Neuron (in vitro differentiated cells): ENCODE results near the gene INTS2.
A peak's percentile ranks its signal among the peaks of the same experiment; 100 is the strongest.
"Not testable (repeated sequence)": the region's sequence is repeated elsewhere in the genome, so short reads cannot be mapped to it uniquely, and the experiment has no call there.

Source experiments
- H2AFZ ChIP-seq: one replicate; pipeline ENCODE4 v1.6.1; 2013; ENCODE audit warnings: low read depth, mild to moderate bottlenecking, inconsistent platforms, low read length, moderate library complexity
- H3K27me3 ChIP-seq: one replicate; pipeline ENCODE4 v1.6.1; 2013; ENCODE audit warnings: low read length; ENCODE audit not compliant: insufficient read depth
- H3K36me3 ChIP-seq: one replicate; pipeline ENCODE4 v1.6.1; 2013; ENCODE audit warnings: low read length; ENCODE audit not compliant: insufficient read depth
- H3K4me1 ChIP-seq: one replicate; pipeline ENCODE4 v1.6.1; 2013; ENCODE audit warnings: low read length; ENCODE audit not compliant: insufficient read depth
- H3K4me3 ChIP-seq: 2 replicates; pipeline ENCODE4 v1.5.1; 2013; ENCODE audit warnings: mild to moderate bottlenecking, low read length, moderate library complexity
- H3K9me3 ChIP-seq: one replicate; pipeline ENCODE4 v1.6.1; 2013; ENCODE audit warnings: low read length

The INTS2 gene

DNA sequence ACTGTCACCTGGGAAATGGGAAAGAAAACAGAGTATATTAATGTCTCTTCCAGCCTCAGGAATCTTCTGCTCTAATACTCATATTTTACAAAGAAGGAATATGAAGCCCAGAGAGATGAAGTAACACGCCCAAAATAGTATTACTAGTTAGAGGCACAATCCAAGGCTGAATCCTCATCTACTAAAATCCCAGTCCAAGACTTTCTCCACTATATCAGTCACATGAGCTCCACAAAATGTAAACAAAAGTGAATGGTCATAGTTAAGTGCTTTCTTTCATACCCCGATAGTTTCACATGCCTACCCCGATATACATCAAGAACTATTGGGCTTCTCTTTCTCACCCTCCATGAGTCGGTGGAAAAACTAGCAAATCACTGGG is 965 bp downstream of the INTS2 start:
- Histone ChIP-seq H3K27me3 (no peaks in the 10 kb centered on the region), H2AFZ (peak overlapping the region; percentile 69), H3K4me1 (peaks cover 10% of the 10 kb centered on the region)

DNA sequence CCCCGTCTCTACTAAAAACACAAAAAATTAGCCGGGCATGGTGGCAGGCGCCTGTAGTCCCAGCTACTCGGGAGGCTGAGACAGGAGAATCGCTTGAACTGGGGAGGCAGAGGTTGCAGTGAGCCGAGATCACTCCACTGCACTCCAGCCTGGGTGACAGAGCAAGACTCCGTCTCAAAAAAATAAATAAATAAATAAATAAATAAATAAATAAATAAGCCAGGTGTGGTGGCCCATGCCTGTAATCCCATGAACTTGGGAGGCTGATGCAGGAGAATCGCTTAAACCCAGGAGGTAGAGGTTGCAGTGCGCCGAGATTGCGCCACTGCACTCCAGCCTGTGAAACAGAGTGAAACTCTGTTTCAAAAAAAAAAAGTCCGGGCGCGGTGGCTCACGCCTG is 12.6 kb downstream of the INTS2 start:
- peaks cover 41% of the 10 kb centered on the region for H3K36me3 ChIP-seq
- not testable (repeated sequence) for H3K9me3 ChIP-seq, H3K4me3 ChIP-seq, H3K27me3 ChIP-seq, H2AFZ ChIP-seq, H3K4me1 ChIP-seq

More for the DNA sequence above, 965 bp downstream of the INTS2 start:
- H3K4me3 ChIP-seq = peak overlapping the region; percentile 78
- peaks cover 20% of the 10 kb centered on the region for H3K36me3 ChIP-seq
- no peaks in the 10 kb centered on the region for H3K9me3 ChIP-seq

- Histone ChIP-seq H3K4me1 (no peaks in the 10 kb centered on the region), H3K27me3 (no peaks in the 10 kb centered on the region), H3K4me3 (no peak overlapping the region), H2AFZ (no peak overlapping the region), H3K9me3 (no peaks in the 10 kb centered on the region), H3K36me3 (peaks cover 60% of the 10 kb centered on the region)
Measured at GRCh38 chr17:61908292-61909037, 19.3 kb downstream of the INTS2 start.

DNA sequence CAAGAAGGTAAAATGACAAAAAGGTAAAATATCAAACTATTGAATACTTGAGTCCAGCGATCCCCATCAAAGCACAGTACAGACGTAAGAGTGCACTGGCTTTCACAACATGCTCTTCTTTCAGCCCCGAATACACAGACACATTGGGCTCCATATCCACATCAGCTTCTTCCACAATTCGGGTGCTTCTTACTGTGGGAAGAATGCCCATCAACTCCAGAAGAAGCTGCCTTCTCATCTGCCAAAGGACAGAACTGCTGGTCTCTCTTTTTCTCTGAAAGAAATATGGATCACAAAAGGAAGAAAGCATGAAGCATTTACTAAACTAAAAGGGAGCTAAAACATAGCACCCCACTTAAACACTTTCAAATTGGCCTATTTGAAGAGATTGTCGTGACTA is 20.4 kb downstream of the INTS2 start:
- no peaks in the 10 kb centered on the region for H3K4me1 ChIP-seq
- H3K36me3 ChIP-seq = peaks cover 67% of the 10 kb centered on the region
- no peak overlapping the region for H3K4me3 ChIP-seq
- no peak overlapping the region for H2AFZ ChIP-seq
- no peaks in the 10 kb centered on the region for H3K9me3 ChIP-seq
- H3K27me3 ChIP-seq = no peaks in the 10 kb centered on the region

DNA sequence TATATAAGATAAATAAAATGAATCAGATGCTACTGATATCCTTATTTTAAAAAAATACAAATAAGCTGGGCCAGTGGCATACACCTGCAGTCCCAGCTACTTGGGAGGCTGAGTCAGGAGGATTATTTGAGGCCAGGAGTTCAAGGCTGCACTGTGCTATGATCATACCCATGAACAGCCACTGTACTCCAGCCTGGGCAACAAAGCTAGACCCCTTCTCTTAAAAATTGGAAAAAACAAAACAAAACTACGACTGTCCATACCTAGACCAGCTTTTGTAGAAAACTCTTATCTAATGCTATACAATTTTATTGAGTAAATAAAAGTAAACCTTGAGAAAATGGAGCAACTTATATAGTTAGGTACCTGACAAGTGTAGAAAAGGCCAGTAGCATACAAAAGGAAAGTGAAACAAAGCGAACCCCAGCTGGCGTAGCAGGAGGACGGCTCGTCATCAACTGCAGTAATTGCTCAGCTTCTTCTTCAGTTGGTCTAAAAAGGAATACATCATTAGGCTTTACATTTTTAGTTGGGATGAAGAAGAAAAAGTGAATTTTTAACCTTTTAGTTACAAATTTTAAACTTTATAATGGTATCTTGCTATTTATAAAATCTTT is 23.6 kb downstream of the INTS2 start:
- Histone ChIP-seq H3K36me3 (peaks cover 68% of the 10 kb centered on the region), H3K4me3 (no peak overlapping the region)

DNA sequence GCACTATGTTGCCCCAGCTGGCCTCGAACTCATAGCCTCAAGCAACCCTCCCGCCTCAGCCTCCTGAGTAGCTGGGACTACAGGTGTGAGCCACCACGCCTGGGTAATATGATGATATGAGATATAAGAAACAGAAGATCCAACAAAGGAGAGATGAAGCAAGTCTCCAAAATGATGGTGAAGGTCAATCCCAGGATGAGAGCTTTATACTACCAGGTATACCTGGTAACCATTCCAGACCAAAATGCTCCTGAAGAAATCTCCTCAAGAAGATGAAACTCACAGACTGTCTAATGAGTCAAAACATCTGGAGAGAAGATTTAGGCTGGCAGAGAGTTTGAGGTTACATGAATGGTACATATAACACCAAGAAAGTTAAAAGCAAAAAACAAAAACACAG is 24.5 kb downstream of the INTS2 start:
- Histone ChIP-seq H3K4me3 (no peak overlapping the region), H2AFZ (no peak overlapping the region), H3K9me3 (no peaks in the 10 kb centered on the region), H3K27me3 (no peaks in the 10 kb centered on the region), H3K36me3 (peaks cover 73% of the 10 kb centered on the region), H3K4me1 (no peaks in the 10 kb centered on the region)

More for the DNA sequence above, 23.6 kb downstream of the INTS2 start:
- H3K9me3 ChIP-seq = no peaks in the 10 kb centered on the region
- H3K27me3 ChIP-seq = no peaks in the 10 kb centered on the region
- H3K4me1 ChIP-seq = no peaks in the 10 kb centered on the region
- no peak overlapping the region for H2AFZ ChIP-seq

- no peaks in the 10 kb centered on the region for H3K9me3 ChIP-seq
- no peak overlapping the region for H2AFZ ChIP-seq
- no peaks in the 10 kb centered on the region for H3K4me1 ChIP-seq
- H3K36me3 ChIP-seq = peaks cover 61% of the 10 kb centered on the region
- no peak overlapping the region for H3K4me3 ChIP-seq
- H3K27me3 ChIP-seq = no peaks in the 10 kb centered on the region
Measured at GRCh38 chr17:61897548-61898180, 30.1 kb downstream of the INTS2 start.

DNA sequence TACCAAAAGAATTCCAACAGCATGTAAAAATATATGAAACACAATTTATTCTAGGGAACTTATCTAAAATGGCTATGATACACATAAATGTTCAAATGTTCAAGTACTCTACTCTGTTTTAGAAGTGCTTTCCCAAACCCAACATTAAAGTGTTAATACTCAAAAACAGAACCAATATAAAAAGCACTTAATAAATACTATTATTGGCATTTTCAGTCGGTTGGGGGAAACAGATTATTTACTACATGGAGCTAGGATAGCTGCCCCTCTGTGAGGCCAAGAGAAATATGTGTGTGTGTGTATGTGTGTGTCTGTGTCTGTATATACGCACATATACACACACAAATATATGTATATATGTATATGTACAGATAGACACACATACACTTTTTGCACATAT is 32.4 kb downstream of the INTS2 start:
- Histone ChIP-seq H3K27me3 (no peaks in the 10 kb centered on the region), H3K4me3 (no peak overlapping the region), H3K4me1 (no peaks in the 10 kb centered on the region), H3K36me3 (peaks cover 53% of the 10 kb centered on the region), H3K9me3 (no peaks in the 10 kb centered on the region), H2AFZ (no peak overlapping the region)

GRCh38 chr17:61894310-61894709 is 33.5 kb downstream of the INTS2 start:
- not testable (repeated sequence) for H3K27me3 ChIP-seq, H3K4me3 ChIP-seq, H2AFZ ChIP-seq, H3K4me1 ChIP-seq, H3K9me3 ChIP-seq
- peaks cover 49% of the 10 kb centered on the region for H3K36me3 ChIP-seq

GRCh38 chr17:61887733-61888132 is 40.0 kb downstream of the INTS2 start:
- H3K4me3 ChIP-seq, H2AFZ ChIP-seq, H3K9me3 ChIP-seq, H3K27me3 ChIP-seq, H3K4me1 ChIP-seq: not testable (repeated sequence)
- H3K36me3 ChIP-seq = peaks cover 58% of the 10 kb centered on the region

DNA sequence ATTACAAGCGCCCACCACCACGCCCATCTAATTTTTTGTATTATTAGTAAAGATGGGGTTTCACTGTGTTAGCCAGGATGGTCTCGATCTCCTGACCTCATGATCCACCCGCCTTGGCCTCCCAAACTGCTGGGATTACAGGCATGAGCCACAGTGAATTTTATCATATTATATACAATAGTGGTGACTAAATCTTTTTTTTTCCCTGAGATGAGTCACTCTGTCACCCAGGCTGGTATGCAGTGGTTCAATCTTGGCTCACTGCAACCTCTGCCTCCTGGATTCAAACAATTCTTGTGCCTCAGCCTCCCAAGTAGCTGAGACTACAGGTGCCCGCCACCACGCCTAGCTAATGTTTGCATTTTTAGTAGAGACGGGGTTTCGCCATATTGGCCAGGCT is 41.9 kb downstream of the INTS2 start:
- not testable (repeated sequence) for H2AFZ ChIP-seq, H3K27me3 ChIP-seq

GRCh38 chr17:61884864-61885263 is 42.9 kb downstream of the INTS2 start:
- peaks cover 61% of the 10 kb centered on the region for H3K36me3 ChIP-seq
- no peak overlapping the region for H2AFZ ChIP-seq
- no peak overlapping the region for H3K4me3 ChIP-seq
- H3K27me3 ChIP-seq = no peaks in the 10 kb centered on the region
- no peaks in the 10 kb centered on the region for H3K9me3 ChIP-seq
- no peaks in the 10 kb centered on the region for H3K4me1 ChIP-seq

More for the DNA sequence above, 41.9 kb downstream of the INTS2 start:
- H3K9me3 ChIP-seq, H3K4me1 ChIP-seq, H3K4me3 ChIP-seq: not testable (repeated sequence)
- peaks cover 56% of the 10 kb centered on the region for H3K36me3 ChIP-seq

DNA sequence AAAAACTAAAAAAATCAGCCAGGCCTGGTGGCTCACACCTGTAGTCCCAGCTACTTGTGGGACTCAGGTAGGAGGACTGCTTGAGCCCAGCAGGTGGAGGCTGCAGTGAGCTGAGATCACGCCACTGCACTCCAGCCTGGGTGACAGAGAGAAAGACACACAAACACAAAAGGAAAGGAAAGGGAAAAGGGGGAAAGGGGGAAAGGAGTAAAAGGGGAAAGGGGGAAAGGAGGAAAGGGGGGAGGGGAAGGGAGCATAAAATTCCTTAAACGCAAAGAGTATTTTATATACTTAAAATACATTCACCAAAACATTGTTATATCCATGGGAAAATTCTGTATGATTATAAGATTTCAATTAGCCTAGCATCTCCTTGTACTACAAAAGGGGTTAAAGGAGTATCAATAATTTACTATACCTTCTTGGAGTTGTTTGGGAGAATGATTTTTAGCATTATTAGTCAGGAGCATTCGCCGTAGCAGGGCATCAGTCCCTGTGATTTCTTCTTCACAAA is 47.1 kb downstream of the INTS2 start:
- no peak overlapping the region for H3K4me3 ChIP-seq
- peaks cover 54% of the 10 kb centered on the region for H3K36me3 ChIP-seq
- no peaks in the 10 kb centered on the region for H3K4me1 ChIP-seq
- H3K27me3 ChIP-seq = no peaks in the 10 kb centered on the region
- H2AFZ ChIP-seq = no peak overlapping the region
- no peaks in the 10 kb centered on the region for H3K9me3 ChIP-seq
